Kidney (tissue), 14 donors: ENCODE results near the gene COL11A1. TPM values are rescaled to one million over a fixed set of nuclear protein-coding genes. Genes with fewer than 3 reads are reported as not detected.

Source experiments
- DNase-seq, 5 donors: peaks; one replicate each; pipeline ENCODE4 v3.0.0-alpha.2; 2013 to 2020
- FAIRE-seq: peaks from 2 replicates; lab custom pipeline; 2012; peaks lifted over from hg19 to GRCh38; lab: Jason Lieb, UNC
- H3K27ac ChIP-seq, 2 donors: one replicate each; pipeline ENCODE4 v1.7.0; 2013; ENCODE audit warnings: low read depth in 2 of 2, low read length in 2 of 2, inconsistent platforms in 1 of 2
- H3K27me3 ChIP-seq: one replicate; pipeline ENCODE4 v1.7.1; 2013; ENCODE audit warnings: low read length, inconsistent platforms; ENCODE audit not compliant: control insufficient read depth, insufficient read depth
- H3K36me3 ChIP-seq, 3 donors: one replicate each; pipeline versions ENCODE4 v1.7.0 to v1.7.1; 2013; ENCODE audit warnings: low read length in 3 of 3, control low read depth in 1 of 3, inconsistent platforms in 1 of 3; ENCODE audit not compliant: insufficient read depth in 3 of 3, control insufficient read depth in 2 of 3
- H3K4me1 ChIP-seq, 3 donors: one replicate each; pipeline versions ENCODE4 v1.7.0 to v1.7.1; 2013; ENCODE audit warnings: low read length in 3 of 3, inconsistent platforms in 1 of 3, low read depth in 1 of 3; ENCODE audit not compliant: control insufficient read depth in 2 of 3, insufficient read depth in 2 of 3
- H3K4me3 ChIP-seq, 3 donors: one replicate each; pipeline versions ENCODE4 v1.7.0 to v1.8.1; 2013; ENCODE audit warnings: low read length in 3 of 3, control low read depth in 1 of 3, inconsistent platforms in 1 of 3
- H3K9ac ChIP-seq, 3 donors: one replicate each; pipeline versions ENCODE4 v1.7.0 to v1.7.1; 2013; ENCODE audit warnings: low read length in 3 of 3, control low read depth in 1 of 3, inconsistent platforms in 1 of 3
- H3K9me3 ChIP-seq, 3 donors: one replicate each; pipeline versions ENCODE4 v1.7.0 to v1.7.1; 2013; ENCODE audit warnings: low read length in 3 of 3, control low read depth in 1 of 3, inconsistent platforms in 1 of 3; ENCODE audit not compliant: control insufficient read depth in 2 of 3, insufficient read depth in 1 of 3
- CTCF ChIP-seq: IDR thresholded peaks from 3 replicates; pipeline ENCODE4 v1.5.1; 2012; ENCODE audit warnings: mild to moderate bottlenecking, moderate library complexity, borderline replicate concordance; ENCODE audit not compliant: insufficient read depth; ENCODE audit errors: extremely low read depth
- intact Hi-C: fragments of 100-400 bp; cut with DNase I; formaldehyde crosslinking; loops from one replicate; pipeline ENCODE4 v1.11.1; 2022
- polyA plus RNA-seq: library from polyadenylated mRNA; stranded (reverse); fragments of 350-450 nt; fragmentation: Illumina TruSeq; extraction: RNeasy Lipid Tissue Mini Kit (QIAGEN cat#74804); gene quantifications from one replicate; pipeline ENCODE4 v1.2.3, GENCODE V29; 2014; ENCODE audit warnings: low read depth, low replicate concordance; ENCODE audit not compliant: insufficient read depth
- total RNA-seq: library from RNA; stranded (reverse); fragmentation: NEBNext Ultra II Directional; extraction: Animal tissue kit (Norgen Biotek cat#: 25700); gene quantifications from one replicate; pipeline ENCODE4 v1.2.1, GENCODE V29; 2021
- donor health status: control.
- donor health status: control.
- donor health status: control.
- donor health status: control.
- donor health status: control.
- donor health status: DM: yes; HTN: yes; CAD: no.
- donor health status: Normal renal cell carcinoma (clear cell type).

The COL11A1 gene
- total and polyA plus RNA-seq, 2 donors from 2014 or later: 0.35 TPM; not detected in 1

GRCh38 chr1:103101399-103101798 is 6.9 kb downstream of the COL11A1 start:
- H3K9ac ChIP-seq: no peak overlapping the region
- no peak overlapping the region for H3K27ac ChIP-seq
- no peak for DNase-seq
- intact Hi-C loops: no loop called here
- H3K9me3 ChIP-seq: no peaks in the 10 kb centered on the region
- no peaks in the 10 kb centered on the region for H3K36me3 ChIP-seq
- no peak overlapping the region for H3K4me3 ChIP-seq
- no peaks in the 10 kb centered on the region for H3K27me3 ChIP-seq
- TF ChIP-seq CTCF: no peak
- no peak for FAIRE-seq
- no peaks in the 10 kb centered on the region for H3K4me1 ChIP-seq

GRCh38 chr1:103089221-103089620 is 19.1 kb downstream of the COL11A1 start:
- Histone ChIP-seq H3K4me3 (no peak overlapping the region), H3K9ac (no peak overlapping the region), H3K27ac (no peak overlapping the region), H3K36me3 (no peaks in the 10 kb centered on the region), H3K27me3 (no peaks in the 10 kb centered on the region), H3K9me3 (no peaks in the 10 kb centered on the region), H3K4me1 (no peaks in the 10 kb centered on the region)
- FAIRE-seq (no peak), DNase-seq (no peak)
- intact Hi-C loops: no loop called here
- TF ChIP-seq CTCF: no peak

- Histone ChIP-seq H3K4me1 (no peaks in the 10 kb centered on the region), H3K36me3 (no peaks in the 10 kb centered on the region), H3K27ac (no peak overlapping the region), H3K9ac (no peak overlapping the region), H3K27me3 (no peaks in the 10 kb centered on the region), H3K4me3 (no peak overlapping the region), H3K9me3 (no peaks in the 10 kb centered on the region)
- intact Hi-C loops: no loop called here
- FAIRE-seq: no peak
- no peak for DNase-seq
- TF ChIP-seq CTCF: no peak
Measured at GRCh38 chr1:103087256-103087655, 21.1 kb downstream of the COL11A1 start.

- H3K9me3 ChIP-seq: no peaks in the 10 kb centered on the region
- no peaks in the 10 kb centered on the region for H3K36me3 ChIP-seq
- H3K4me1 ChIP-seq: no peaks in the 10 kb centered on the region
- H3K4me3 ChIP-seq: no peak overlapping the region
- H3K9ac ChIP-seq: no peak overlapping the region
- no peak for DNase-seq
- H3K27ac ChIP-seq: no peak overlapping the region
- no peaks in the 10 kb centered on the region for H3K27me3 ChIP-seq
- intact Hi-C loops: no loop called here
- TF ChIP-seq CTCF: no peak
- no peak for FAIRE-seq
Measured at GRCh38 chr1:103084181-103084580, 24.1 kb downstream of the COL11A1 start.
